RCC 7860 (cell line): Measurements from ENCODE around the gene BTN2A1.

Experiments
- DNase-seq: peaks from one replicate; pipeline ENCODE4 v3.0.0-alpha.2; 2015; ENCODE audit warnings: low spot score
- FAIRE-seq: peaks from 2 replicates; lab custom pipeline; 2012; peaks lifted over from hg19 to GRCh38; lab: Jason Lieb, UNC

Gene BTN2A1

GRCh38 chr6:26464014-26464413 lies 6.3 kb downstream of the BTN2A1 start:
- no peak for DNase-seq
- FAIRE-seq = no peak

- DNase-seq (no peak), FAIRE-seq (no peak)
Measured at GRCh38 chr6:26464416-26465131, 6.8 kb downstream of the BTN2A1 start.

GRCh38 chr6:26465776-26466175 lies 8.0 kb downstream of the BTN2A1 start:
- FAIRE-seq = no peak

GRCh38 chr6:26468829-26469228 lies 11.1 kb downstream of the BTN2A1 start:
- no peak for FAIRE-seq

More at GRCh38 chr6:26465776-26466175, 8.0 kb downstream of the BTN2A1 start:
- DNase-seq = no peak

GRCh38 chr6:26470643-26471042 lies 12.9 kb downstream of the BTN2A1 start:
- FAIRE-seq = no peak
- DNase-seq = no peak

More at GRCh38 chr6:26468829-26469228, 11.1 kb downstream of the BTN2A1 start:
- DNase-seq = no peak

- DNase-seq = no peak
- no peak for FAIRE-seq
Measured at GRCh38 chr6:26471970-26472369, 14.2 kb downstream of the BTN2A1 start.

GRCh38 chr6:26472549-26473290 lies 15.0 kb downstream of the BTN2A1 start:
- FAIRE-seq = no peak
- DNase-seq = no peak

GRCh38 chr6:26473429-26473757 lies 15.6 kb downstream of the BTN2A1 start:
- DNase-seq (no peak), FAIRE-seq (no peak)

GRCh38 chr6:26473758-26474438 lies 16.1 kb downstream of the BTN2A1 start:
- peak; percentile 76 for FAIRE-seq
- peak; percentile 89 for DNase-seq

GRCh38 chr6:26474439-26474881 lies 16.7 kb downstream of the BTN2A1 start:
- DNase-seq (no peak), FAIRE-seq (no peak)

- FAIRE-seq (no peak), DNase-seq (no peak)
Measured at GRCh38 chr6:26475823-26476729, 18.3 kb downstream of the BTN2A1 start.

- DNase-seq = no peak
- FAIRE-seq = no peak
Measured at GRCh38 chr6:26476896-26477295, 19.1 kb downstream of the BTN2A1 start.

- DNase-seq (no peak), FAIRE-seq (no peak)
Measured at GRCh38 chr6:26477426-26477825, 19.7 kb downstream of the BTN2A1 start.

- FAIRE-seq (no peak), DNase-seq (no peak)
Measured at GRCh38 chr6:26478100-26478984, 20.6 kb downstream of the BTN2A1 start.

GRCh38 chr6:26478985-26479278 lies 21.2 kb downstream of the BTN2A1 start:
- FAIRE-seq (no peak), DNase-seq (no peak)

GRCh38 chr6:26482338-26482737 lies 24.6 kb downstream of the BTN2A1 start:
- DNase-seq (no peak), FAIRE-seq (no peak)

GRCh38 chr6:26483727-26484126 lies 26.0 kb downstream of the BTN2A1 start:
- no peak for FAIRE-seq
- DNase-seq = no peak

- no peak for FAIRE-seq
- no peak for DNase-seq
Measured at GRCh38 chr6:26484161-26484560, 26.4 kb downstream of the BTN2A1 start.

GRCh38 chr6:26485112-26485780 lies 27.5 kb downstream of the BTN2A1 start:
- DNase-seq (no peak), FAIRE-seq (no peak)
